HEK293 (cell line): ENCODE data around the gene PTPRJ.
A peak's percentile ranks its signal among the peaks of the same experiment; 100 is the strongest.

Experiments
- CTCF ChIA-PET: fragments of 350-600 bp; formaldehyde crosslinking; extraction: SDS; loops from one replicate; lab custom pipeline; 2021; ENCODE audit warnings: antibody characterized with exemption; lab: Yijun Ruan, JAX
- POLR2A ChIA-PET: fragments of 300-600 bp; formaldehyde crosslinking; extraction: SDS; loops from one replicate; lab custom pipeline; 2020; ENCODE audit warnings: antibody characterized with exemption, inconsistent platforms; lab: Yijun Ruan, JAX
- H3K27ac ChIP-seq: fragments of 200-500 bp; sonication (Bioruptor generic); 2 replicates; pipeline ENCODE4 v1.5.1; 2014; ENCODE audit warnings: low read depth, low read length, control low read depth, inconsistent platforms; ENCODE audit errors: extremely low read depth
- H3K36me3 ChIP-seq, 2 experiments: fragments of 200-500 bp in 1 of 2; sonication (Bioruptor generic) in 1 of 2; 1 replicate in 1 of 2; 2 replicates in 1 of 2; pipeline ENCODE4 v1.5.1; 2014 to 2017; ENCODE audit warnings: inconsistent platforms in 2 of 2, low read length in 2 of 2; ENCODE audit not compliant: control insufficient read depth in 2 of 2, insufficient read depth in 1 of 2
- H3K4me1 ChIP-seq: fragments of 200-500 bp; sonication (Bioruptor generic); 2 replicates; pipeline ENCODE4 v1.5.1; 2014; ENCODE audit warnings: mild to moderate bottlenecking, low read length, inconsistent platforms; ENCODE audit not compliant: control insufficient read depth, insufficient read depth
- H3K4me3 ChIP-seq: 2 replicates; pipeline ENCODE4 v1.5.1; 2011; ENCODE audit warnings: low read depth, mild to moderate bottlenecking, control low read depth, low read length, moderate library complexity
- H3K9me3 ChIP-seq: fragments of 200-500 bp; sonication (Bioruptor generic); 2 replicates; pipeline ENCODE4 v1.5.1; 2014; ENCODE audit warnings: low read depth, low read length, inconsistent platforms; ENCODE audit not compliant: control insufficient read depth, insufficient read depth
- BCL11B ChIP-seq: fragments of 450-650 bp; formaldehyde crosslinking; IDR thresholded peaks from 2 replicates; pipeline ENCODE4 v1.5.1; 2016; ENCODE audit warnings: low read depth, missing biosample characterization, missing genetic modification characterization
- EGR2 ChIP-seq: fragments of 450-650 bp; formaldehyde crosslinking; IDR thresholded peaks from 2 replicates; pipeline ENCODE4 v1.5.1; 2016; ENCODE audit warnings: low read depth, missing biosample characterization, missing genetic modification characterization
- GLI4 ChIP-seq: fragments of 450-650 bp; formaldehyde crosslinking; IDR thresholded peaks from 2 replicates; pipeline ENCODE4 v1.5.1; 2016; ENCODE audit warnings: missing biosample characterization, missing genetic modification characterization
- MYNN ChIP-seq: fragments of 450-650 bp; formaldehyde crosslinking; IDR thresholded peaks from 2 replicates; pipeline ENCODE4 v1.5.1; 2016; ENCODE audit warnings: missing biosample characterization, missing genetic modification characterization, borderline replicate concordance
- PBX3 ChIP-seq: sonication (generic); formaldehyde crosslinking; IDR thresholded peaks from 2 replicates; pipeline ENCODE4 v1.8.1; 2022; ENCODE audit warnings: mild to moderate bottlenecking, moderate library complexity, missing genetic modification reagents
- PRDM1 ChIP-seq: fragments of 450-650 bp; formaldehyde crosslinking; IDR thresholded peaks from 2 replicates; pipeline ENCODE4; 2016; ENCODE audit warnings: missing biosample characterization, missing genetic modification characterization
- PRDM10 ChIP-seq: fragments of 450-650 bp; formaldehyde crosslinking; IDR thresholded peaks from 2 replicates; pipeline ENCODE4 v1.5.1; 2016; ENCODE audit warnings: missing biosample characterization, missing genetic modification characterization
- PRDM4 ChIP-seq: fragments of 450-650 bp; formaldehyde crosslinking; IDR thresholded peaks from 2 replicates; pipeline ENCODE4 v1.5.1; 2017; ENCODE audit warnings: missing biosample characterization, missing genetic modification characterization
- ZBTB49 ChIP-seq: fragments of 450-650 bp; formaldehyde crosslinking; IDR thresholded peaks from 2 replicates; pipeline ENCODE4 v1.5.1; 2016; ENCODE audit warnings: missing biosample characterization, missing genetic modification characterization, low read depth
- ZEB2 ChIP-seq: fragments of 450-650 bp; formaldehyde crosslinking; IDR thresholded peaks from 2 replicates; pipeline ENCODE4 v1.5.1; 2016; ENCODE audit warnings: missing biosample characterization, missing genetic modification characterization
- ZNF133 ChIP-seq: fragments of 450-650 bp; formaldehyde crosslinking; IDR thresholded peaks from 2 replicates; pipeline ENCODE4 v1.5.1; 2016; ENCODE audit warnings: missing biosample characterization, missing genetic modification characterization
- ZNF138 ChIP-seq: fragments of 450-650 bp; formaldehyde crosslinking; IDR thresholded peaks from 2 replicates; pipeline ENCODE4 v1.5.1; 2016; ENCODE audit warnings: missing biosample characterization, missing genetic modification characterization, borderline replicate concordance
- ZNF155 ChIP-seq: fragments of 450-650 bp; formaldehyde crosslinking; IDR thresholded peaks from 2 replicates; pipeline ENCODE4 v1.5.1; 2016; ENCODE audit warnings: missing biosample characterization, missing genetic modification characterization
- ZNF2 ChIP-seq: fragments of 450-650 bp; formaldehyde crosslinking; IDR thresholded peaks from 2 replicates; pipeline ENCODE4 v1.5.1; 2016; ENCODE audit warnings: missing biosample characterization, missing genetic modification characterization
- ZNF221 ChIP-seq: fragments of 450-650 bp; formaldehyde crosslinking; IDR thresholded peaks from 2 replicates; pipeline ENCODE4 v1.5.1; 2017; ENCODE audit warnings: missing biosample characterization, missing genetic modification characterization, borderline replicate concordance
- ZNF239 ChIP-seq: fragments of 450-650 bp; formaldehyde crosslinking; IDR thresholded peaks from 2 replicates; pipeline ENCODE4 v1.5.1; 2016; ENCODE audit warnings: missing biosample characterization, missing genetic modification characterization
- ZNF530 ChIP-seq: fragments of 450-650 bp; formaldehyde crosslinking; IDR thresholded peaks from 2 replicates; pipeline ENCODE4 v1.5.1; 2016; ENCODE audit warnings: low read depth, missing biosample characterization, missing genetic modification characterization
- ZNF561 ChIP-seq: fragments of 450-650 bp; IDR thresholded peaks from 2 replicates; pipeline ENCODE4 v1.5.1; 2018; ENCODE audit warnings: missing biosample characterization, missing genetic modification characterization, borderline replicate concordance
- ZNF580 ChIP-seq: fragments of 450-650 bp; formaldehyde crosslinking; IDR thresholded peaks from 2 replicates; pipeline ENCODE4 v1.5.1; 2016; ENCODE audit warnings: missing biosample characterization, missing genetic modification characterization
- ZNF621 ChIP-seq: fragments of 450-650 bp; formaldehyde crosslinking; IDR thresholded peaks from 2 replicates; pipeline ENCODE4 v1.5.1; 2017; ENCODE audit warnings: missing biosample characterization, missing genetic modification characterization
- ZNF664 ChIP-seq: fragments of 450-650 bp; formaldehyde crosslinking; IDR thresholded peaks from 2 replicates; pipeline ENCODE4 v1.5.1; 2016; ENCODE audit warnings: missing biosample characterization, missing genetic modification characterization

Gene PTPRJ

GRCh38 chr11:48018528-48019216 is 38.3 kb downstream of the PTPRJ start:
- CTCF ChIA-PET: no interaction called here
- H3K27ac ChIP-seq: no peak overlapping the region
- H3K4me3 ChIP-seq: no peak overlapping the region

GRCh38 chr11:48019217-48019584 is 38.8 kb downstream of the PTPRJ start:
- no peaks in the 10 kb centered on the region for H3K9me3 ChIP-seq
- peaks cover 5% of the 10 kb centered on the region; the same call in 1 of the 2 replicates for H3K4me1 ChIP-seq
- no peak overlapping the region for H3K27ac ChIP-seq
- no peak overlapping the region for H3K4me3 ChIP-seq
- H3K36me3 ChIP-seq: no peaks in the 10 kb centered on the region
- ChIA-PET CTCF (no interaction called here), POLR2A (no interaction called here)
- no peak for TF ChIP-seq BCL11B (tag by site-specific recombination)
- no peak for TF ChIP-seq ZNF2 (tag by site-specific recombination)
- TF ChIP-seq ZNF155: no peak
- no peak for TF ChIP-seq ZEB2 (tag by site-specific recombination)
- no peak for TF ChIP-seq ZNF133 (tag by site-specific recombination)
- TF ChIP-seq PBX3 (CRISPR knock-in tag): no peak
- TF ChIP-seq ZBTB49 (tag by site-specific recombination): no peak
- TF ChIP-seq ZNF621 (tag by site-specific recombination): no peak
- TF ChIP-seq ZNF530 (tag by site-specific recombination): no peak
- TF ChIP-seq ZNF239 (tag by site-specific recombination): no peak
- no peak for TF ChIP-seq ZNF138 (tag by site-specific recombination)
- TF ChIP-seq ZNF221 (tag by site-specific recombination): no peak

More at GRCh38 chr11:48018528-48019216, 38.3 kb downstream of the PTPRJ start:
- Histone ChIP-seq H3K9me3 (no peaks in the 10 kb centered on the region), H3K4me1 (peaks cover 5% of the 10 kb centered on the region; the same call in 1 of the 2 replicates)
- peak; percentile 83 for TF ChIP-seq PRDM4 (tag by site-specific recombination)
- 0 out of 2 replicates have a peak, but pooled peaks have one; percentile 16 for TF ChIP-seq PRDM10 (tag by site-specific recombination)
- TF ChIP-seq EGR2: no peak
- TF ChIP-seq ZNF664: no peak
- no peak for TF ChIP-seq MYNN
- TF ChIP-seq ZNF2 (tag by site-specific recombination): no peak
- no peak for TF ChIP-seq GLI4 (tag by site-specific recombination)
- TF ChIP-seq ZNF561 (tag by site-specific recombination): no peak
- TF ChIP-seq PRDM1 (tag by site-specific recombination): no peak
- no peak for TF ChIP-seq ZNF580 (tag by site-specific recombination)
- TF ChIP-seq, all 188 proteins: peak for 2
- no peaks in the 10 kb centered on the region for H3K36me3 ChIP-seq
- POLR2A ChIA-PET: no interaction called here
